GM18498 (cell line): ENCODE measurements around the gene GPC5.

Experiments used
- ATAC-seq: cut with Tn5 transposase; IDR thresholded peaks from one replicate; pipeline ENCODE4 v1.9.1; 2021; ENCODE audit warnings: mild to moderate bottlenecking, moderate library complexity; ENCODE audit not compliant: unreplicated experiment

The GPC5 gene

DNA sequence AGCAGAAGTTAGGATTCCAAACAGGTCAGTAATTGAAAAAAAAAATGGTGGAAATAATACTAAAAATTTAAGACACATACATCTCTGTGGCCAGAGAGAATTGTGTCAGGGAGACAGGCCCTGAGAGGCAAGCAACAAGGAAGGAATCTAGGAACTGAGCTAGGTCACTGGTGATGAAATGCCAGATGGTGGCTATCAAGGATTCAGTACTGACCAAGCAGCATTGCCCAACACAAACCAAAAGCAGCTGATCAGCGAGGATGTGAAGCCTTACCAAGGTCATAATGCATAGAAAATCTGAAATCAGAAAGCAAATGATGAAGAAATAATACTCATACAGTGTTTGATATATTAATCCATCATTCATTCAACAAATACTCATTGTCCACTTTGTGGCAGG, 905.0 kb downstream of the GPC5 start:
- ATAC-seq, result no peak

DNA sequence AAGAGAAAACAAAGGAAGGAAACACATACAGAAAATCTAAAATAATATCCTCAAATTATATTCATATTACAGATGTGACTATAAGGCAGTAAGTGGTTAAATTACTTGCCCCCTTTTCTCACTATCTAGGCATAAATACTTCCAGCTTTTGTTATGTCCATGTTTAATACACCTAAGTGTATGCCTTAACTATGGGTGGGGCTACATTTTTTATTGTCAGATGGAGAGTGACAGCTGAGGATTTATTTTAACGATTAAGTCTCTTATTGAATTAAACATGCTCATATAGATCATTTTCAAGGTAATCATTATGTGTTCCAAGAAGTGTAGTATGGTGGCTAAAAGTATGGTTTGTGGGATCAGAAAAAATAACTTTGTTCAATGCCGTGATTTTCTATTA, 909.3 kb downstream of the GPC5 start:
- no peak for ATAC-seq

GRCh38 chr13:92312823-92313222, 914.4 kb downstream of the GPC5 start:
- ATAC-seq, result no peak

GRCh38 chr13:92313382-92313781, 915.0 kb downstream of the GPC5 start:
- no peak for ATAC-seq

DNA sequence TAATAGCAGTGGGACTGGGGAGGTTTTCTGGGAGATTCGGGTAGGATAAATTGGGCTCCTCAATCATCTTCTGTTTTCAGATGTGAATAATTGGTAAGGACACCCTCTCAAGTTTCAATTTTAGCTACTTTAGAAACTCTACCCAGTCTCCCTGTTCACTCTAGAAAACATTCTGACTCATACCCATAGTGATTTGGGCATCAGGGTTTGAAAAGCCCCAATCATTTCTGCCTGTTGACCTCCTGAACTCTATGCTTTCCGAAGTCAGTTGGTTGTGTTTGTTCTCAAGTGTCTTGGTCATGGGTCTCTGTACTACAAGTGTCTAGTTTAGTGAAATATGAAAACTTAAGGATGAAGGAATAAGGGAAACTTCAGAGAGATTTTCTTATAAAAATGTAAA, 916.8 kb downstream of the GPC5 start:
- peak; percentile 47 for ATAC-seq

GRCh38 chr13:92316030-92316429, 917.6 kb downstream of the GPC5 start:
- no peak for ATAC-seq

DNA sequence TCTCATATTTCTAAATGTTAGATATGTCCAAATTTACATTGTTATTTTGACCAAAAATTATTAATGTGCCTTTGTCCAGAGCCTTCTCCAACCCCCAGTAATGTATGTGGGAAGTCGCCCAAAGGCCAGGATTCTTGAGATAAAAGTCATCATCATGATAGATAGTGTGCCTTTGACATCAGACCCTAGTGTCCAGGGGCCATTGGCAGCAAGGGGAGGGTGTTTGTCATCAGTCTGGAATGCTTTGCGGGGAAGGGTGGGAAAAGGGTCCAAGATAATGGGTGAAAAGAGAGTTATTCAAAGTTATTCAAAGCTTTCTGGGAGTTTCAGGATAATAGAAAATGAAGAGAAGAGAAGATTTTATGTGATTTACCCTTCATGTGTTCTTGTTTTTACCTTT, 918.6 kb downstream of the GPC5 start:
- ATAC-seq, result no peak

DNA sequence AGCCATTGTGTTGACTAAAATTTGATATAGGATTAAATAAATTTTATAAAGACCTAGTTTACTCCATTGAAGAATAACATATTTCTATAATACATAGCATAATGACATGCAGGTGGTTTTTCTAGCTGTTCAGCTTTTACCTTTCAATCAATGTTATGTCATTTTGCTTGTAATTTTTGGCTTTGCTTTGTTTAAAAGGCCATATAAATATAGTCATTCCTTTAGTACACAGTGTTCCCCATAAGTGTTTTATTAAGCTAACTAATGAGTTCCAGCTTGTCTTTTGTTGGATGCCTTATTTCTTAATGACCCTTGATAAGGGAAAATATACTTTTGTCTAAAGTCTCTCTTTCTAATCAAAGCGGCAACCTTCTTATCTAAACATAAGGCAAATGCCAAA, 921.9 kb downstream of the GPC5 start:
- no peak for ATAC-seq

DNA sequence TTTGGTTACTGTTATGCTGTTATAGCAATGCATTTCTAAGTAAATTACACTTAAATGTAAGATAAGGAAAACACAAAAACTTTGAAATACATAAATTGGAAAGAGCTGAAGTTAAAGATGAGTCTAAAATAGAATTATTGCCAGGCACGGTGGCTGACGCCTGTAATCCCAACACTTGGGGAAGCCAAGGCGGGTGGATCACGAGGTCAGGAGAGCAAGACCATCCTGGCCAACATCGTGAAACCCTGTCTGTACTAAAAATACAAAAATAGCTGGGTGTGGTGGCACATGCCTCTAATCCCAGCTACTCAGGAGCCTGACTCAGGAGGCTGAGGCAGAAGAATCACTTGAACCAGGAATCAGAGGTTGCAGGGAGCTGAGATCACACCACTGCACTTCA, 922.8 kb downstream of the GPC5 start:
- ATAC-seq, result no peak

DNA sequence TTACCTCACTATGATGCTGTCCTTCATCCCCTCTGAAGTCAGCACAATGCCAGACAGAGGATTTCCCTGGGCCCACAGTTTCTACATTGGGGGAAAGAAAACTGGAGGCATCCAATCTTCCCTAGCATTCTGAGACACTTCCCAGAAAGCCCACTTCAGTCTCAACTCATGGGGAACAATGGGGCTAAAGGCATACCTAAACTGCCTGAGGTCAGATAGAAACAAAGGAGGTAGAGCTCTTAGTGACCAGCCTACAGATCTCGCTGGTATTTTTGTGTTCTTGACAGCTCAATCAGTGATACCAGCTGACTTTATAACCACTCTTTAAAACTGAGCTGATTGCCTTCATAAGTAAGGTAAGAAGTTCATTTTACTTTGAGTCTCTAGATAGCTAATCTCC, 947.2 kb downstream of the GPC5 start:
- no peak for ATAC-seq

DNA sequence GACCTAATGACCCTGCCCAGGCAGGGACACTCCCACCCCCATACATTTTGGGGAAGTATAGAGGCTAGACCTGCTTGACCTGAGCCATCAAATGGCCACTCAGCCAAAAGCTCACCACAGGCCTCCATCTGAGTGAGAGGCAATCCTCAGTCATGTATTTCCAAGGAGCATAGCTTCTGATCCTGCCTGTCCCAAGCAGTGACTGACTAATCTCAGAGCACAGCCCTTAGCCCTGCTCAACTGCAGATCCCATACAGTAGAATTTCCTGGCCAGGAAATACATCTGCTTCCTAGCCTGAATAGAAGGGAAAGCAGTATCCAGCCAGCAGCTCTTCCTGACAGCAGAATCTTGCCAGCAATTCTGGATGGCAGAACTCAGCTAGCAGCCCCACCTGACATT, 947.6 kb downstream of the GPC5 start:
- no peak for ATAC-seq

DNA sequence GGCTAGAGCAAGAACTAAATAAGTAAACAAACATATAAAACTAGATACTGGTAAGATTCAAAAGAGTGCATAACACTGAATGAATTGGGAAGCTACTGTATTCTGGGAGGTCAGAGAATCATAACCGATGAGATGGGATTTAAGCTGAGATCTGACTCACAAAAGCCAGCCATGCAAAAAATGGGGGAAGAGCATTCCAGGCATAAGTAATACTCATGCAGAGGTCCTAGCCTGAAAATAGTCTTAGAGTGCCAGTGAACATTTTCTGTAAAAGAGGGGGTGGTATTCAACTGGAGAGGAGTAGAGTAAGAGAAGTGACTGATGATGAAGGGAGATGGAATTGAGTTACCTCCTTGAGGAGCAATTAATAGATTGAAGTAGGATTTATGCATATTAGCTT, 956.2 kb downstream of the GPC5 start:
- ATAC-seq, result no peak

- ATAC-seq, result no peak
Measured at GRCh38 chr13:92355213-92355612, 956.8 kb downstream of the GPC5 start.

GRCh38 chr13:92362717-92363116, 964.3 kb downstream of the GPC5 start:
- no peak for ATAC-seq

GRCh38 chr13:92365904-92366303, 967.5 kb downstream of the GPC5 start:
- ATAC-seq, result no peak

GRCh38 chr13:92377396-92377795, 979.0 kb downstream of the GPC5 start:
- no peak for ATAC-seq

DNA sequence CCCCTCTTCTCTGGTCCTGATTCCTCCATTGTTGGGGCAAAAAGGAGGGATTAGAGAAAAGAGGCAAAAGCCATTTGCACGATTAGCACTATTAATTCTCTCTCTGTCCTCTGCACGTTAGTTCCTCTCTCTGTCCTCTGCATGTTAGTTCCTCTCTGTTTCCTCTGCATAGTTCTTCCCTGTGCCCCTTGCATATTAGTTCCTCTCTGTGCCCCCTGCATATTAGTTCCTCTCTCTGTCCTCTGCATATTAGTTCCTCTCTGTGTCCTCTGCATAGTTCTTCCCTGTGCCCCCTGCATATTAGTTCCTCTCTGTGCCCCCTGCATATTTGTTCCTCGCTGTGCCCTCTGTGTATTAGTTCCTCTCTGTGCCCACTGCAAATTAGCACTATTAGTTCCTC, 981.0 kb downstream of the GPC5 start:
- ATAC-seq, result no peak

DNA sequence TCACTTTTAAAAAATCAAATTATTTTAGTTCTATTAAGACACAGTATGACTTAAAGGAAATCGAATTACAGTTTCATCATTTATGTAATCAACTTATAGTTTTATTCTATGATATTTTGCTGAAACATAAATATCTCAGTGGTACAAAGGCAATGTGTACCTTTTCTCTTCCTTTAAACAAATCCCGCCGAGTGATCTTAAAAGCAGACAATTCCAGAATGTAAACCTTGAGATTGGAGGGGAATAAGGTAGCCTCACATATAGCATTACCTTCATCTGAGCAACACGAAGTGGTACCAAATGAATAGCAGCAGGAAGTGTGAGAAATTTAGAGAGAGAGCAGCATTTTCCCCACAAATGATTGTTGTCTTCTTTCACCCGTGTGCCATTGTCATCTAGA, 986.0 kb downstream of the GPC5 start:
- no peak for ATAC-seq

GRCh38 chr13:92387245-92387644, 988.8 kb downstream of the GPC5 start:
- ATAC-seq, result no peak

GRCh38 chr13:92390217-92390616, 991.8 kb downstream of the GPC5 start:
- ATAC-seq, result no peak

DNA sequence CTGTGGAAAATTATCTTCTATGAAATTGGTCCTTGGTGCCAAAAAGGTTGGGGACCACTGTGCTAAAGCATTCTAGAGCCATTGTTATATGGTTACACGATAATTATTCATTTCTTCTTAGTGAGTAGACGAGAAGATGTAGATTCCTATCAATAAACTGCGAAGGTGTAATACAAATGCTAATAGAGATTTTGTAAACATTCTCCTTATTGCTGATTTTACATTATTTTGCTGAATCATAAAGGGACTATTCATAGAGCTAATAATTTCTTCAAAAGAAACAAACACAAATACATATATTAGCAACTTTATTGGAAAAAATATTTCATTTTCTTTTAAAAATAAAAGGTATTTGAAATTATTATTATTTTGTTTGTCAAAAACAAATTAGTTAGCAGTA, 1005.2 kb downstream of the GPC5 start:
- no peak for ATAC-seq

GRCh38 chr13:92407858-92408257, 1009.4 kb downstream of the GPC5 start:
- no peak for ATAC-seq

- no peak for ATAC-seq
Measured at GRCh38 chr13:92412481-92412880, 1014.1 kb downstream of the GPC5 start.

DNA sequence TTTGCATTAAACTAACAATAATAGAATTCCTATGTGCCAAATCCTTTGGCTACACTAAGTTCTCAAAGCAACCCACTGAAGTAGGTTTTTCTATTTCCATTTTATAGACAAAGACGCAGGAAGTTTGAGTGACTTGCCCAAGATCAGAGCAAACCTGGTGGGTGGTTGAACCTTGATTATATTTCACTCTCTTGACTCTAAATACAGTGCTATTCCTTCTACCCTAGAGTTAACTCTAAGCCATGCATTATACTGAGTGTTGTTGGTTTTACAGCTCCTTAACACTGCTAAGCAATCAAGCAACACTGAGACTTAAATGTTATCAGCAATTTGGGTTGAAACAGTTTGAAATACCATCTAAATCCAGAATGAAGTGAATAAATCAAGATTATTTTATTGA, 1014.6 kb downstream of the GPC5 start:
- ATAC-seq, result no peak
